Gastrocnemius medialis (tissue), 4 donors: ENCODE results near the gene ABCC4.

ENCODE experiments used
- CTCF ChIP-seq, 5 experiments: fragments of 450-650 bp in 3 of 5; fragments of 200-600 bp in 2 of 5; sonication (generic) in 2 of 5; IDR thresholded peaks in 4 of 5; conservative IDR thresholded peaks in 1 of 5; 1 replicate in 4 of 5; 2 replicates in 1 of 5; pipeline ENCODE4 v1.5.1; 2016 to 2019; ENCODE audit warnings: antibody characterized with exemption in 5 of 5, mild to moderate bottlenecking in 3 of 5, moderate library complexity in 3 of 5
- POLR2A ChIP-seq, 2 donors: fragments of 450-650 bp; IDR thresholded peaks; one replicate each; pipeline ENCODE4 v1.6.1; 2017; ENCODE audit warnings: antibody characterized with exemption in 2 of 2, mild to moderate bottlenecking in 2 of 2, moderate library complexity in 2 of 2

GRCh38 chr13:95128045-95128643, 173.1 kb downstream of the ABCC4 start:
- TF ChIP-seq POLR2A (IDR thresholded peaks at IDR 0.05) = no peak
- TF ChIP-seq CTCF (IDR thresholded peaks at IDR 0.05 in 4 of 5, conservative IDR thresholded peaks at IDR 0.05 in 1 of 5) = no peak
